GM23248 (cell line): Measurements from ENCODE around the gene H3-3A. TPM values are rescaled to one million over a fixed set of nuclear protein-coding genes. Genes with fewer than 3 reads are reported as not detected.

ENCODE experiments used
- DNase-seq: peaks from one replicate; pipeline ENCODE4 v3.0.0-alpha.2; 2015
- H2AFZ ChIP-seq: fragments of 200-600 bp; sonication (generic); 2 replicates; pipeline ENCODE4 v1.6.1; 2016; ENCODE audit warnings: antibody characterized with exemption
- H3F3A ChIP-seq: fragments of 200-600 bp; sonication (generic); 2 replicates; pipeline ENCODE4 v1.6.1; 2016; ENCODE audit warnings: mild to moderate bottlenecking, antibody characterized with exemption, mixed run types; ENCODE audit not compliant: insufficient read depth
- H3K27ac ChIP-seq: fragments of 200-600 bp; sonication (generic); 2 replicates; pipeline ENCODE4 v1.5.1; 2016; ENCODE audit warnings: mild to moderate bottlenecking
- H3K27me3 ChIP-seq: fragments of 200-600 bp; sonication (generic); replicated peaks from 2 replicates; pipeline ENCODE4 v1.6.1; 2016; ENCODE audit warnings: mild to moderate bottlenecking; ENCODE audit not compliant: insufficient read depth
- H3K36me3 ChIP-seq: fragments of 200-600 bp; sonication (generic); 2 replicates; pipeline ENCODE4 v1.6.1; 2016; ENCODE audit warnings: low read depth, mild to moderate bottlenecking
- H3K4me1 ChIP-seq: fragments of 200-600 bp; sonication (generic); 2 replicates; pipeline ENCODE4 v1.6.1; 2016; ENCODE audit warnings: mild to moderate bottlenecking; ENCODE audit not compliant: insufficient read depth
- H3K4me2 ChIP-seq: fragments of 200-600 bp; sonication (generic); one replicate; pipeline ENCODE4 v1.6.1; 2016; ENCODE audit warnings: mild to moderate bottlenecking; ENCODE audit not compliant: unreplicated experiment
- H3K4me3 ChIP-seq: fragments of 200-600 bp; sonication (generic); 2 replicates; pipeline ENCODE4 v1.5.1; 2016; ENCODE audit warnings: mild to moderate bottlenecking
- H3K79me2 ChIP-seq: fragments of 200-600 bp; sonication (generic); 2 replicates; pipeline ENCODE4 v1.6.1; 2016; ENCODE audit warnings: mild to moderate bottlenecking; ENCODE audit not compliant: insufficient read depth
- H3K9ac ChIP-seq: fragments of 200-600 bp; sonication (generic); 2 replicates; pipeline ENCODE4 v1.6.1; 2016; ENCODE audit warnings: mild to moderate bottlenecking
- H3K9me2 ChIP-seq: fragments of 200-600 bp; sonication (generic); 2 replicates; pipeline ENCODE4 v1.6.1; 2016; ENCODE audit warnings: mixed run types, mild to moderate bottlenecking, moderate library complexity; ENCODE audit not compliant: insufficient read depth
- H3K9me3 ChIP-seq: fragments of 200-600 bp; sonication (generic); one replicate; pipeline ENCODE4 v1.6.1; 2017; ENCODE audit warnings: low read depth
- H4K20me1 ChIP-seq: fragments of 200-600 bp; sonication (generic); 2 replicates; pipeline ENCODE4 v1.6.0; 2016; ENCODE audit not compliant: insufficient read depth
- EZH2 ChIP-seq: fragments of 200-600 bp; sonication (generic); IDR thresholded peaks from 2 replicates; pipeline ENCODE4 v1.6.1; 2018; ENCODE audit warnings: antibody characterized with exemption, mild to moderate bottlenecking; ENCODE audit not compliant: insufficient read depth, poor library complexity, severe bottlenecking
- EZH2phosphoT487 ChIP-seq: fragments of 200-600 bp; sonication (generic); IDR thresholded peaks from 2 replicates; pipeline ENCODE4 v1.6.1; 2018; ENCODE audit warnings: antibody characterized with exemption, moderate library complexity, mild to moderate bottlenecking, low read depth; ENCODE audit not compliant: insufficient read depth
- WGBS, 2 experiments: methylation state at CpG; one replicate each; pipeline ENCODE4 v1.1.6; 2015 to 2017; ENCODE audit warnings: low lambda C conversion rate in 2 of 2, low coverage in 1 of 2; ENCODE audit errors: missing lambda C conversion rate in 2 of 2; 5-methylcytosine and 5-hydroxymethylcytosine counted together
- in situ Hi-C: fragments of 300-500 bp; cut with MboI; formaldehyde crosslinking; loops from 2 replicates; pipeline ENCODE4 v1.15.0; 2020
- polyA plus RNA-seq: library from polyadenylated mRNA; unstranded; fragments of >200 nt; fragmentation: Nextera tagmentation; extraction: Ambion mirVana; gene quantifications from 2 replicates; pipeline ENCODE4 v1.2.1, GENCODE V29; 2016
- total RNA-seq: library from RNA; depleted of rRNA; stranded (reverse); fragments of >200 nt; shearing (Covaris generic); gene quantifications from 2 replicates; pipeline ENCODE4 v1.2.3, GENCODE V29; 2014

H3-3A gene
- total and polyA plus RNA-seq, 2 experiments from 2014 or later: 212 to 264 TPM

DNA sequence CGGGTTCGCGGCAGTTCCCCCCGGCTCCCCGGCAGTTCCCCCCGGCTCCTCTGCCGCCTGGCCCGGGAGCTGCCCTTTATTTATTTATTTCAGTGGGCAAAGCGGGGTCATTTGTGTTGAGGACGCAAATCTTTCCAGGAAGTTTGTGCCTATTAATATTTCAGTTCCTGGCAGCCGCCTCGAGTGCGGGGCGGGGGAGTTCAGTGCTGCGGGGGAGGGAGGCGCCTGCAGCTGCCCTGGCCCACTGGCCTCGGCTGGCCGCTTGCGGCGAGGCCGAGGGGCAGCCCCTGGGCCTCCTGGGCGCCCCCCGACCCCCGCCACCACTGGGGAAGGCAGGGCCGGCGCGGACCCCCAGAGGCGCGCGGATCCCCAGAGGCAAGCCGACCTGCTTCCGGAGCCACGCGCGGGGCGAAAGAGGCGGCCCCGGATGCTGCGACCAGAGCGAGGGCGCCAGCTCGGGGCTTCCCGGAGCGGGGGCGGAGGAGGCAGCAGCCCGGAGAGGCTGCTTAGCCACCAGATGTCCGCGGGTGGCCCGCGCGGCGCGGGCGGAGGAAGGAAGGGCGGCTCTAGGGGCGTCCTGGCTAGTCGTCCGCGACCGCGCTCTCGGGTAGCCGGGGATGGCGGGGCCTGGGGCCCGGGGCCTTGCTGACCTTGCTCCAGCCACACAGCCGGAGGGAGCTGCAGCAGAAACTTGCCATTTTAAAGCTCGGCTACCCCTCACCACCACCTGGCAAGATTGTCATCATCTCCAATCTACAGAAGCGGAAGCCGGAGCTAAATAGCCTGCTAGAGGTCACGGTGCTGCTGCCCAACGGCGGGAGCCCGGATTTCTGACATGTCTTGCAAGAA lies 48.0 kb downstream of the H3-3A start:
- TF ChIP-seq EZH2phosphoT487 (no peak), EZH2 (no peak)
- H3K4me2 ChIP-seq: peak overlapping the region; percentile 89
- no peaks in the 10 kb centered on the region for H3K9me3 ChIP-seq
- H3K79me2 ChIP-seq: no peaks in the 10 kb centered on the region
- peak overlapping the region; percentile 85 for H2AFZ ChIP-seq
- H3K4me1 ChIP-seq: peaks cover 12% of the 10 kb centered on the region
- H3F3A ChIP-seq: peaks cover 21% of the 10 kb centered on the region
- peak overlapping the region; percentile 88 for H3K9ac ChIP-seq
- in situ Hi-C loops: no loop called here
- no peaks in the 10 kb centered on the region for H4K20me1 ChIP-seq
- peak overlapping the region; percentile 86 for H3K27ac ChIP-seq
- no peaks in the 10 kb centered on the region for H3K36me3 ChIP-seq
- DNase-seq: peak; percentile 82
- no peaks in the 10 kb centered on the region for H3K9me2 ChIP-seq
- H3K27me3 ChIP-seq: no peaks in the 10 kb centered on the region
- 1% methylated on average over 51 to 64 of the region's 73 CpGs for WGBS, 2 experiments
- H3K4me3 ChIP-seq: peak overlapping the region; percentile 78

- in situ Hi-C loops: no loop called here
- Histone ChIP-seq H3K27ac (peak overlapping the region; percentile 86), H2AFZ (peak overlapping the region; percentile 85), H3K9me2 (no peaks in the 10 kb centered on the region), H3K4me2 (peak overlapping the region; percentile 89), H3K4me1 (peaks cover 12% of the 10 kb centered on the region), H4K20me1 (no peaks in the 10 kb centered on the region), H3K27me3 (no peaks in the 10 kb centered on the region), H3K79me2 (no peaks in the 10 kb centered on the region), H3K36me3 (no peaks in the 10 kb centered on the region), H3K4me3 (peak overlapping the region; percentile 78), H3F3A (peaks cover 21% of the 10 kb centered on the region), H3K9me3 (no peaks in the 10 kb centered on the region), H3K9ac (peak overlapping the region; percentile 88)
- peak; percentile 44 for DNase-seq
- TF ChIP-seq EZH2phosphoT487 (no peak), EZH2 (no peak)
- 45 to 46% methylated on average over 11 of the region's 11 CpGs for WGBS, 2 experiments
These were observed 48.8 kb downstream of the H3-3A start for GRCh38 chr1:226111098-226111882.

DNA sequence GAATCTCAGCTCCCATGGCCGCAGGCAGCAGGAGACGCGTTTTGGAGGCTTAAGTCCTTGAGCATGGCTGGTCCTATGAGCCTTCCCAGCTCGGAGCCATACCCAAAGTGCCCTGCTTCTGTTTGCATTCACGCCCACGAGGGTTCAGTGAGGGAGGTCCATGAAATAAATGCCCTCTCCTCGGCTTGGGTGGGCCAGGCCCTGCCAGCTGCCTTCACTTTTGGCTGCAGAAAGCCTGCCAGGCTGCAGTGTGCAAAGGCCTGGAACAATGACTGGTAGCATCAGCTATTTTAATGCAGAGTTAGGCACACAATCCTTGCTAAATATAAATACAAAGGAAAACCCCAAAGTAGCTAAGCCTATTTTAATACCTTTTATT lies 49.4 kb downstream of the H3-3A start:
- peaks cover 12% of the 10 kb centered on the region for H3K4me1 ChIP-seq
- no peaks in the 10 kb centered on the region for H3K9me2 ChIP-seq
- in situ Hi-C loops: no loop called here
- 47 to 49% methylated on average over 7 of the region's 7 CpGs for WGBS, 2 experiments
- no peaks in the 10 kb centered on the region for H3K79me2 ChIP-seq
- no peak overlapping the region for H3K4me2 ChIP-seq
- H3K36me3 ChIP-seq: no peaks in the 10 kb centered on the region
- no peak overlapping the region for H3K27ac ChIP-seq
- DNase-seq: no peak
- peaks cover 21% of the 10 kb centered on the region for H3F3A ChIP-seq
- H3K27me3 ChIP-seq: no peaks in the 10 kb centered on the region
- no peak overlapping the region for H3K9ac ChIP-seq
- H4K20me1 ChIP-seq: no peaks in the 10 kb centered on the region
- no peak overlapping the region for H2AFZ ChIP-seq
- no peak for TF ChIP-seq EZH2
- TF ChIP-seq EZH2phosphoT487: no peak
- no peaks in the 10 kb centered on the region for H3K9me3 ChIP-seq
- no peak overlapping the region for H3K4me3 ChIP-seq

GRCh38 chr1:226112626-226113025 lies 50.1 kb downstream of the H3-3A start:
- Histone ChIP-seq H3K36me3 (no peaks in the 10 kb centered on the region), H3K27me3 (no peaks in the 10 kb centered on the region), H4K20me1 (no peaks in the 10 kb centered on the region), H3K79me2 (no peaks in the 10 kb centered on the region), H3K4me1 (peaks cover 12% of the 10 kb centered on the region), H3K9me2 (no peaks in the 10 kb centered on the region), H3K9ac (no peak overlapping the region), H2AFZ (no peak overlapping the region), H3K27ac (no peak overlapping the region), H3F3A (peaks cover 21% of the 10 kb centered on the region), H3K9me3 (no peaks in the 10 kb centered on the region), H3K4me3 (no peak overlapping the region), H3K4me2 (no peak overlapping the region)
- in situ Hi-C loops: no loop called here
- 93 to 97% methylated on average over 3 of the region's 3 CpGs for WGBS, 2 experiments
- TF ChIP-seq EZH2phosphoT487 (no peak), EZH2 (no peak)
- no peak for DNase-seq
